Transverse colon (tissue), 4 donors: Measurements from ENCODE around the gene IER5L.

Source experiments
- CTCF ChIP-seq, 5 experiments: fragments of 200-600 bp in 3 of 5; fragments of 450-650 bp in 2 of 5; sonication (generic) in 3 of 5; IDR thresholded peaks; 1 replicate in 2 of 5; 2 replicates in 3 of 5; pipeline ENCODE4 v1.5.1; 2016 to 2017; ENCODE audit warnings: antibody characterized with exemption in 5 of 5, inconsistent platforms in 3 of 5, mild to moderate bottlenecking in 2 of 5, moderate library complexity in 1 of 5
- EP300 ChIP-seq: sonication (generic); formaldehyde crosslinking; IDR thresholded peaks from one replicate; pipeline ENCODE4 v1.6.1; 2017; ENCODE audit warnings: antibody characterized with exemption, low read depth
- POLR2A ChIP-seq: fragments of 450-650 bp; IDR thresholded peaks from one replicate; pipeline ENCODE4 v1.6.1; 2016; ENCODE audit warnings: antibody characterized with exemption, mild to moderate bottlenecking, moderate library complexity
- POLR2AphosphoS5 ChIP-seq, 3 donors: sonication (generic); formaldehyde crosslinking; IDR thresholded peaks; one replicate each; pipeline ENCODE4 v1.6.1; 2016; ENCODE audit warnings: antibody characterized with exemption in 3 of 3

GRCh38 chr9:129178568-129179382 lies 714 bp upstream of the IER5L start:
- TF ChIP-seq CTCF (IDR thresholded peaks at IDR 0.05), result no peak
- no peak for TF ChIP-seq POLR2AphosphoS5 (IDR thresholded peaks at IDR 0.05)
- TF ChIP-seq POLR2A, result no peak
- no peak for TF ChIP-seq EP300
